GM06990 (cell line): ENCODE data around the gene GLTPD2.

Experiments used
- DNase-seq: peaks from one replicate; pipeline ENCODE4 v3.0.0-alpha.2; 2011; ENCODE audit not compliant: insufficient read length; ENCODE audit errors: extremely low read depth
- H3K27me3 ChIP-seq: replicated peaks from 2 replicates; pipeline ENCODE4 v1.6.0; 2011; ENCODE audit warnings: low read length; ENCODE audit not compliant: control insufficient read depth, insufficient read depth
- H3K36me3 ChIP-seq: 2 replicates; pipeline ENCODE4 v1.5.1; 2011; ENCODE audit warnings: low read length; ENCODE audit not compliant: control insufficient read depth, insufficient read depth
- H3K4me3 ChIP-seq: replicated peaks from 2 replicates; pipeline ENCODE4 v1.5.1; 2011; ENCODE audit warnings: low read depth, mild to moderate bottlenecking, control low read depth, low read length
- CTCF ChIP-seq: IDR thresholded peaks from 2 replicates; pipeline ENCODE4 v1.5.1; 2011; ENCODE audit warnings: low read length, control low read depth, mild to moderate bottlenecking, inconsistent platforms; ENCODE audit not compliant: insufficient read depth, poor library complexity, severe bottlenecking

The GLTPD2 gene

GRCh38 chr17:4812690-4813089, 23.9 kb downstream of the GLTPD2 start:
- TF ChIP-seq CTCF: no peak
- Histone ChIP-seq H3K36me3 (peaks cover 4% of the 10 kb centered on the region), H3K4me3 (no peak overlapping the region), H3K27me3 (no peaks in the 10 kb centered on the region)
- no peak for DNase-seq

GRCh38 chr17:4815043-4815675, 26.4 kb downstream of the GLTPD2 start:
- TF ChIP-seq CTCF: no peak
- Histone ChIP-seq H3K4me3 (no peak overlapping the region), H3K36me3 (peaks cover 2% of the 10 kb centered on the region), H3K27me3 (no peaks in the 10 kb centered on the region)
- no peak for DNase-seq

- H3K27me3 ChIP-seq: no peaks in the 10 kb centered on the region
- no peak for TF ChIP-seq CTCF
- no peak overlapping the region for H3K4me3 ChIP-seq
- DNase-seq: no peak
- peaks cover 2% of the 10 kb centered on the region; the same call in 1 of the 2 replicates for H3K36me3 ChIP-seq
Observed at GRCh38 chr17:4816826-4817225, 28.1 kb downstream of the GLTPD2 start.

- no peak for TF ChIP-seq CTCF
- no peak for DNase-seq
- Histone ChIP-seq H3K27me3 (no peaks in the 10 kb centered on the region), H3K4me3 (no peak overlapping the region), H3K36me3 (peaks cover 2% of the 10 kb centered on the region; the same call in 1 of the 2 replicates)
Observed at GRCh38 chr17:4818276-4818675, 29.5 kb downstream of the GLTPD2 start.

GRCh38 chr17:4822835-4823234, 34.1 kb downstream of the GLTPD2 start:
- no peak for TF ChIP-seq CTCF
- Histone ChIP-seq H3K36me3 (no peaks in the 10 kb centered on the region; the same call in 1 of the 2 replicates), H3K4me3 (no peak overlapping the region), H3K27me3 (no peaks in the 10 kb centered on the region)
- DNase-seq: no peak
